H9 (cell line): ENCODE measurements around the gene OPN4. TPM values are rescaled to one million over a fixed set of nuclear protein-coding genes. Genes with fewer than 3 reads are reported as not detected.

Experiments used
- DNase-seq: peaks from one replicate; pipeline ENCODE4 v3.0.0-alpha.2; 2017
- H2AFZ ChIP-seq: one replicate; pipeline ENCODE4 v1.6.1; 2013; ENCODE audit warnings: mild to moderate bottlenecking, low read length, control low read depth, moderate library complexity
- H2AK5ac ChIP-seq: 2 replicates; pipeline ENCODE4 v1.6.1; 2013; ENCODE audit warnings: low read length, control low read depth, mixed read lengths; ENCODE audit not compliant: insufficient read length
- H2BK120ac ChIP-seq: one replicate; pipeline ENCODE4 v1.6.1; 2013; ENCODE audit warnings: low read depth, mild to moderate bottlenecking, low read length, control low read depth, inconsistent platforms; ENCODE audit not compliant: poor library complexity, severe bottlenecking
- H2BK12ac ChIP-seq: 2 replicates; pipeline ENCODE4 v1.6.1; 2013; ENCODE audit warnings: low read length, control low read depth, mixed read lengths, low read depth; ENCODE audit not compliant: insufficient read length
- H2BK15ac ChIP-seq: 2 replicates; pipeline ENCODE4 v1.6.1; 2013; ENCODE audit warnings: low read depth, low read length, control low read depth
- H2BK20ac ChIP-seq: one replicate; pipeline ENCODE4 v1.6.1; 2013; ENCODE audit warnings: low read depth, mild to moderate bottlenecking, low read length, control low read depth, inconsistent platforms; ENCODE audit not compliant: poor library complexity, severe bottlenecking
- H2BK5ac ChIP-seq: 2 replicates; pipeline ENCODE4 v1.6.1; 2013; ENCODE audit warnings: low read length, control low read depth, mixed read lengths; ENCODE audit not compliant: insufficient read length
- H3K14ac ChIP-seq: 2 replicates; pipeline ENCODE4 v1.6.1; 2013; ENCODE audit warnings: low read length, control low read depth; ENCODE audit not compliant: insufficient read depth
- H3K18ac ChIP-seq: 2 replicates; pipeline ENCODE4 v1.6.1; 2013; ENCODE audit warnings: low read depth, mild to moderate bottlenecking, mixed read lengths, low read length, control low read depth; ENCODE audit not compliant: insufficient read length
- H3K23ac ChIP-seq: 2 replicates; pipeline ENCODE4 v1.6.1; 2013; ENCODE audit warnings: low read length, control low read depth, mixed read lengths, low read depth; ENCODE audit not compliant: insufficient read length
- H3K23me2 ChIP-seq: 2 replicates; pipeline ENCODE4 v1.6.1; 2013; ENCODE audit warnings: low read depth, mild to moderate bottlenecking, mixed read lengths, low read length, control low read depth; ENCODE audit not compliant: insufficient read length, poor library complexity, severe bottlenecking
- H3K27ac ChIP-seq: 2 replicates; pipeline ENCODE4 v1.5.1; 2013; ENCODE audit warnings: low read length, control low read depth, mixed read lengths, low read depth; ENCODE audit not compliant: insufficient read length
- H3K27me3 ChIP-seq: 2 replicates; pipeline ENCODE4 v1.6.1; 2013; ENCODE audit warnings: low read length, control low read depth, inconsistent platforms; ENCODE audit not compliant: insufficient read depth
- H3K4ac ChIP-seq: 2 replicates; pipeline ENCODE4 v1.6.1; 2013; ENCODE audit warnings: low read depth, mild to moderate bottlenecking, control low read depth, inconsistent platforms, low read length, moderate library complexity
- H3K4me1 ChIP-seq: 2 replicates; pipeline ENCODE4 v1.6.1; 2013; ENCODE audit warnings: low read length, control low read depth, inconsistent platforms; ENCODE audit not compliant: insufficient read depth
- H3K4me2 ChIP-seq: 2 replicates; pipeline ENCODE4 v1.6.1; 2013; ENCODE audit warnings: low read length, control low read depth, mixed read lengths; ENCODE audit not compliant: insufficient read length, insufficient read depth
- H3K56ac ChIP-seq: 2 replicates; pipeline ENCODE4 v1.6.1; 2013; ENCODE audit warnings: low read depth, mild to moderate bottlenecking, mixed read lengths, low read length, control low read depth; ENCODE audit not compliant: insufficient read length
- H3K79me1 ChIP-seq: 2 replicates; pipeline ENCODE4 v1.6.1; 2013; ENCODE audit warnings: low read depth, mild to moderate bottlenecking, moderate library complexity, low read length, control low read depth, inconsistent platforms; ENCODE audit not compliant: insufficient read depth, poor library complexity, severe bottlenecking
- H3K79me2 ChIP-seq: 2 replicates; pipeline ENCODE4 v1.6.1; 2013; ENCODE audit warnings: low read length, control low read depth, inconsistent platforms; ENCODE audit not compliant: insufficient read depth
- H3K9ac ChIP-seq: 2 replicates; pipeline ENCODE4 v1.6.1; 2013; ENCODE audit warnings: low read length, control low read depth, mixed read lengths; ENCODE audit not compliant: insufficient read length; ENCODE audit errors: extremely low read depth
- H3K9me3 ChIP-seq: one replicate; pipeline ENCODE4 v1.6.1; 2013; ENCODE audit warnings: low read depth, low read length, inconsistent platforms; ENCODE audit not compliant: control insufficient read depth
- H3T11ph ChIP-seq: one replicate; pipeline ENCODE4 v1.6.1; 2013; ENCODE audit warnings: mild to moderate bottlenecking, low read length, control low read depth, inconsistent platforms
- H4K20me1 ChIP-seq: one replicate; pipeline ENCODE4 v1.6.1; 2013; ENCODE audit not compliant: control insufficient read depth, insufficient read length, insufficient read depth
- H4K5ac ChIP-seq: 2 replicates; pipeline ENCODE4 v1.6.1; 2013; ENCODE audit warnings: low read depth, mild to moderate bottlenecking, mixed read lengths, low read length, control low read depth; ENCODE audit not compliant: insufficient read length
- H4K8ac ChIP-seq: replicated peaks from 2 replicates; pipeline ENCODE4 v1.6.1; 2013; ENCODE audit warnings: low read length, control low read depth, mixed read lengths, low read depth; ENCODE audit not compliant: insufficient read length
- H4K91ac ChIP-seq: 2 replicates; pipeline ENCODE4 v1.6.1; 2013; ENCODE audit warnings: low read depth, mild to moderate bottlenecking, moderate library complexity, mixed read lengths, low read length, control low read depth; ENCODE audit not compliant: insufficient read length
- H3K27ac Mint-ChIP-seq, 3 experiments: 2 replicates in 2 of 3; 3 replicates in 1 of 3; pipeline ENCODE4 v1.8.0; 2020 to 2021; ENCODE audit warnings: mixed read lengths in 3 of 3, mild to moderate bottlenecking in 1 of 3, moderate library complexity in 1 of 3
- H3K27me3 Mint-ChIP-seq: 2 replicates; pipeline ENCODE4 v1.8.0; 2021; ENCODE audit warnings: low read depth, mild to moderate bottlenecking, moderate library complexity, mixed read lengths
- H3K36me3 Mint-ChIP-seq, 3 experiments: 2 replicates in 2 of 3; 3 replicates in 1 of 3; pipeline ENCODE4 v1.8.0; 2020 to 2021; ENCODE audit warnings: low read depth in 3 of 3, mixed read lengths in 3 of 3; ENCODE audit not compliant: insufficient read depth in 1 of 3
- H3K4me1 Mint-ChIP-seq, 2 experiments: 2 replicates each; pipeline ENCODE4 v1.8.0; 2020; ENCODE audit warnings: mixed read lengths in 2 of 2
- H3K4me3 Mint-ChIP-seq, 2 experiments: 2 replicates in 1 of 2; 3 replicates in 1 of 2; pipeline ENCODE4 v1.8.0; 2020 to 2021; ENCODE audit warnings: mild to moderate bottlenecking in 2 of 2, mixed read lengths in 2 of 2, moderate library complexity in 1 of 2
- H3K9me3 Mint-ChIP-seq, 2 experiments: 2 replicates in 1 of 2; 3 replicates in 1 of 2; pipeline ENCODE4 v1.8.0; 2020; ENCODE audit warnings: mild to moderate bottlenecking in 2 of 2, mixed read lengths in 2 of 2, moderate library complexity in 1 of 2
- CTCF ChIP-seq: fragments of 200-600 bp; sonication (generic); conservative IDR thresholded peaks from 3 replicates; pipeline ENCODE4 v1.8.0; 2021; ENCODE audit warnings: antibody characterized with exemption, mild to moderate bottlenecking
- WGBS: extraction: QIAGEN DNeasy Blood & Tissue Kit; methylation state at CpG from one replicate; pipeline ENCODE4 v1.1.7; 2013; ENCODE audit warnings: missing lambda C conversion rate, low lambda C conversion rate, mixed read lengths; ENCODE audit not compliant: insufficient read length; ENCODE audit errors: extremely low coverage; 5-methylcytosine and 5-hydroxymethylcytosine counted together
- total RNA-seq: library from RNA; stranded (reverse); gene quantifications from 2 replicates; pipeline ENCODE4 v1.2.1, GENCODE V29; 2021

OPN4 gene
- total RNA-seq, 1 experiment from 2014 or later, result not detected

GRCh38 chr10:86685893-86686632, 31.7 kb downstream of the OPN4 start:
- H2BK15ac ChIP-seq, result no peak overlapping the region
- no peak overlapping the region for H3K4me2 ChIP-seq
- no peak for TF ChIP-seq CTCF
- no peak overlapping the region for H2AFZ ChIP-seq
- H2BK5ac ChIP-seq, result no peak overlapping the region
- no CpG with 5 or more reads among the region's 13 CpGs for WGBS
- H3K14ac ChIP-seq, result no peak overlapping the region
- H3K4me1 Mint-ChIP-seq, result peaks cover 31 to 43% of the 10 kb centered on the region in 2 experiments
- no peaks in the 10 kb centered on the region for H3K79me2 ChIP-seq
- no peak for DNase-seq
- no peak overlapping the region for H3K4ac ChIP-seq
- H3K79me1 ChIP-seq, result no peaks in the 10 kb centered on the region
- H3K9me3 ChIP-seq, result no peaks in the 10 kb centered on the region
- no peak overlapping the region for H3K56ac ChIP-seq
- H2BK120ac ChIP-seq, result no peak overlapping the region
- H3K36me3 Mint-ChIP-seq, result no peaks in the 10 kb centered on the region
- no peak overlapping the region for H3K27ac ChIP-seq
- peaks cover 1% of the 10 kb centered on the region; the same call in 1 of the 2 replicates for H3K27me3 Mint-ChIP-seq
- no peak overlapping the region for H3K27ac Mint-ChIP-seq
- H3K18ac ChIP-seq, result no peak overlapping the region
- H3T11ph ChIP-seq, result no peak overlapping the region
- no peak overlapping the region for H2BK12ac ChIP-seq
- no peak overlapping the region for H4K8ac ChIP-seq
- H3K23me2 ChIP-seq, result no peaks in the 10 kb centered on the region
- H3K4me3 Mint-ChIP-seq, result no peak overlapping the region
- H4K91ac ChIP-seq, result no peak overlapping the region
- no peaks in the 10 kb centered on the region for H3K27me3 ChIP-seq
- H3K23ac ChIP-seq, result no peak overlapping the region
- H4K5ac ChIP-seq, result no peak overlapping the region
- no peaks in the 10 kb centered on the region; the same call in 1 of the 2 replicates for H3K4me1 ChIP-seq
- H3K9me3 Mint-ChIP-seq, result no peaks in the 10 kb centered on the region
- H2BK20ac ChIP-seq, result no peak overlapping the region
- H4K20me1 ChIP-seq, result no peaks in the 10 kb centered on the region
- H2AK5ac ChIP-seq, result no peak overlapping the region
- H3K9ac ChIP-seq, result no peak overlapping the region
